HG02759 (cell line): ENCODE data around the gene GABRR2.
A peak's percentile ranks its signal among the peaks of the same experiment; 100 is the strongest.
"Not testable (repeated sequence)": the region's sequence is repeated elsewhere in the genome, so short reads cannot be mapped to it uniquely, and the experiment has no call there.

Experiments
- ATAC-seq: cut with Tn5 transposase; IDR thresholded peaks from one replicate; pipeline ENCODE4 v1.9.1; 2021; ENCODE audit warnings: mild to moderate bottlenecking, moderate library complexity; ENCODE audit not compliant: unreplicated experiment

The GABRR2 gene

GRCh38 chr6:89264296-89264695 is 50.8 kb downstream of the GABRR2 start:
- no peak for ATAC-seq

GRCh38 chr6:89260832-89261231 is 54.3 kb downstream of the GABRR2 start:
- no peak for ATAC-seq

- no peak for ATAC-seq
Measured at GRCh38 chr6:89260310-89260709, 54.8 kb downstream of the GABRR2 start.

- peak; percentile 75 for ATAC-seq
Measured at GRCh38 chr6:89258912-89259311, 56.2 kb downstream of the GABRR2 start.

- no peak for ATAC-seq
Measured at GRCh38 chr6:89257781-89258180, 57.3 kb downstream of the GABRR2 start.

- ATAC-seq = no peak
Measured at GRCh38 chr6:89257346-89257745, 57.8 kb downstream of the GABRR2 start.

- ATAC-seq = no peak
Measured at GRCh38 chr6:89255417-89255816, 59.7 kb downstream of the GABRR2 start.

- no peak for ATAC-seq
Measured at GRCh38 chr6:89254569-89254968, 60.5 kb downstream of the GABRR2 start.

GRCh38 chr6:89252907-89253306 is 62.2 kb downstream of the GABRR2 start:
- ATAC-seq = no peak

GRCh38 chr6:89251976-89252375 is 63.1 kb downstream of the GABRR2 start:
- ATAC-seq = no peak

GRCh38 chr6:89251170-89251569 is 63.9 kb downstream of the GABRR2 start:
- no peak for ATAC-seq

GRCh38 chr6:89250239-89250638 is 64.9 kb downstream of the GABRR2 start:
- no peak for ATAC-seq

GRCh38 chr6:89244241-89244985 is 70.7 kb downstream of the GABRR2 start:
- ATAC-seq = no peak

- no peak for ATAC-seq
Measured at GRCh38 chr6:89243331-89243629, 71.8 kb downstream of the GABRR2 start.

GRCh38 chr6:89242574-89243330 is 72.3 kb downstream of the GABRR2 start:
- no peak for ATAC-seq

- ATAC-seq = no peak
Measured at GRCh38 chr6:89239338-89239737, 75.8 kb downstream of the GABRR2 start.

- no peak for ATAC-seq
Measured at GRCh38 chr6:89237158-89237557, 77.9 kb downstream of the GABRR2 start.

- not testable (repeated sequence) for ATAC-seq
Measured at GRCh38 chr6:89233605-89234004, 81.5 kb downstream of the GABRR2 start.

- no peak for ATAC-seq
Measured at GRCh38 chr6:89222712-89223039, 92.4 kb downstream of the GABRR2 start.

- ATAC-seq = no peak
Measured at GRCh38 chr6:89221971-89222711, 93.0 kb downstream of the GABRR2 start.

- no peak for ATAC-seq
Measured at GRCh38 chr6:89221129-89221528, 94.0 kb downstream of the GABRR2 start.

GRCh38 chr6:89217299-89217910 is 97.7 kb downstream of the GABRR2 start, which contains the start of gene GABRR1:
Gene GABRR1, minus strand, starts transcription at chr6:89217358. Its CDS starts 36 bp downstream, at chr6:89217322.
- no peak for ATAC-seq
